ENCODE results near the gene UTS2B. TPM values are rescaled to one million over a fixed set of nuclear protein-coding genes. Genes with fewer than 3 reads are reported as not detected.

The UTS2B gene
- total and polyA plus RNA-seq, 4 donors, result 1.5 to 18.5 (median 7.3) TPM

GRCh38 chr3:191356631-191357439, 26.5 kb upstream of the UTS2B start:
- Histone ChIP-seq H3K9me3 (ENCODE audit: control insufficient read depth, insufficient read depth, low read length) (no peaks in the 10 kb centered on the region), H3K4me3 (ENCODE audit: low read depth, low read length) (no peak overlapping the region), H3K36me3 (ENCODE audit: control insufficient read depth, insufficient read depth, low read length) (no peaks in the 10 kb centered on the region), H3K4me1 (ENCODE audit: control insufficient read depth, insufficient read depth, low read length) (no peaks in the 10 kb centered on the region), H3K27ac (ENCODE audit: low read depth, low read length) (no peak overlapping the region), H3K27me3 (ENCODE audit: control insufficient read depth, insufficient read depth, low read length) (no peaks in the 10 kb centered on the region)
- 60% methylated on average over 1 of the region's 5 CpGs for WGBS (ENCODE audit: insufficient coverage)
- peak in 1 of 6 donors; percentile 56 for DNase-seq (ENCODE audit: low read depth in 4 of 6, low spot score in 6 of 6)

GRCh38 chr3:191355406-191355805, 25.1 kb upstream of the UTS2B start:
- H3K27me3 ChIP-seq (ENCODE audit: control insufficient read depth, insufficient read depth, low read length), result no peaks in the 10 kb centered on the region
- no peaks in the 10 kb centered on the region for H3K9me3 ChIP-seq (ENCODE audit: control insufficient read depth, insufficient read depth, low read length)
- H3K4me3 ChIP-seq (ENCODE audit: low read depth, low read length), result no peak overlapping the region
- no peak overlapping the region for H3K27ac ChIP-seq (ENCODE audit: low read depth, low read length)
- H3K36me3 ChIP-seq (ENCODE audit: control insufficient read depth, insufficient read depth, low read length), result no peaks in the 10 kb centered on the region
- no peaks in the 10 kb centered on the region for H3K4me1 ChIP-seq (ENCODE audit: control insufficient read depth, insufficient read depth, low read length)
- no peak for DNase-seq (ENCODE audit: low read depth in 4 of 6, low spot score in 6 of 6)
- WGBS (ENCODE audit: insufficient coverage), result no CpG with 5 or more reads among the region's 4 CpGs

GRCh38 chr3:191353022-191353777, 22.9 kb upstream of the UTS2B start:
- Histone ChIP-seq H3K27me3 (ENCODE audit: control insufficient read depth, insufficient read depth, low read length) (no peaks in the 10 kb centered on the region), H3K27ac (ENCODE audit: low read depth, low read length) (peak overlapping the region; percentile 2), H3K4me3 (ENCODE audit: low read depth, low read length) (no peak overlapping the region), H3K36me3 (ENCODE audit: control insufficient read depth, insufficient read depth, low read length) (no peaks in the 10 kb centered on the region), H3K4me1 (ENCODE audit: control insufficient read depth, insufficient read depth, low read length) (no peaks in the 10 kb centered on the region), H3K9me3 (ENCODE audit: control insufficient read depth, insufficient read depth, low read length) (no peaks in the 10 kb centered on the region)
- peak in 1 of 6 donors; percentile 22 for DNase-seq (ENCODE audit: low read depth in 4 of 6, low spot score in 6 of 6)
- 54% methylated on average over 6 of the region's 7 CpGs for WGBS (ENCODE audit: insufficient coverage)

- WGBS (ENCODE audit: insufficient coverage), result no CpG with 5 or more reads among the region's 1 CpG
- H3K4me1 ChIP-seq (ENCODE audit: control insufficient read depth, insufficient read depth, low read length), result no peaks in the 10 kb centered on the region
- H3K9me3 ChIP-seq (ENCODE audit: control insufficient read depth, insufficient read depth, low read length), result no peaks in the 10 kb centered on the region
- DNase-seq (ENCODE audit: low read depth in 4 of 6, low spot score in 6 of 6), result no peak
- no peaks in the 10 kb centered on the region for H3K27me3 ChIP-seq (ENCODE audit: control insufficient read depth, insufficient read depth, low read length)
- no peak overlapping the region for H3K4me3 ChIP-seq (ENCODE audit: low read depth, low read length)
- H3K36me3 ChIP-seq (ENCODE audit: control insufficient read depth, insufficient read depth, low read length), result no peaks in the 10 kb centered on the region
- no peak overlapping the region for H3K27ac ChIP-seq (ENCODE audit: low read depth, low read length)
Measured at GRCh38 chr3:191352014-191352413, 21.7 kb upstream of the UTS2B start.

GRCh38 chr3:191350396-191351090, 20.2 kb upstream of the UTS2B start:
- WGBS (ENCODE audit: insufficient coverage), result 60% methylated on average over 4 of the region's 5 CpGs
- Histone ChIP-seq H3K4me3 (ENCODE audit: low read depth, low read length) (no peak overlapping the region), H3K9me3 (ENCODE audit: control insufficient read depth, insufficient read depth, low read length) (no peaks in the 10 kb centered on the region), H3K4me1 (ENCODE audit: control insufficient read depth, insufficient read depth, low read length) (no peaks in the 10 kb centered on the region), H3K27ac (ENCODE audit: low read depth, low read length) (no peak overlapping the region), H3K27me3 (ENCODE audit: control insufficient read depth, insufficient read depth, low read length) (no peaks in the 10 kb centered on the region), H3K36me3 (ENCODE audit: control insufficient read depth, insufficient read depth, low read length) (no peaks in the 10 kb centered on the region)
- DNase-seq (ENCODE audit: low read depth in 4 of 6, low spot score in 6 of 6), result no peak

- no peak for DNase-seq (ENCODE audit: low read depth in 4 of 6, low spot score in 6 of 6)
- H3K4me3 ChIP-seq (ENCODE audit: low read depth, low read length), result no peak overlapping the region
- no peaks in the 10 kb centered on the region for H3K9me3 ChIP-seq (ENCODE audit: control insufficient read depth, insufficient read depth, low read length)
- H3K36me3 ChIP-seq (ENCODE audit: control insufficient read depth, insufficient read depth, low read length), result no peaks in the 10 kb centered on the region
- no peaks in the 10 kb centered on the region for H3K27me3 ChIP-seq (ENCODE audit: control insufficient read depth, insufficient read depth, low read length)
- no peaks in the 10 kb centered on the region for H3K4me1 ChIP-seq (ENCODE audit: control insufficient read depth, insufficient read depth, low read length)
- WGBS (ENCODE audit: insufficient coverage), result no CpG with 5 or more reads among the region's 1 CpG
- no peak overlapping the region for H3K27ac ChIP-seq (ENCODE audit: low read depth, low read length)
Measured at GRCh38 chr3:191348098-191348497, 17.8 kb upstream of the UTS2B start.

GRCh38 chr3:191347228-191347627, 16.9 kb upstream of the UTS2B start:
- H3K4me3 ChIP-seq (ENCODE audit: low read depth, low read length), result no peak overlapping the region
- H3K27ac ChIP-seq (ENCODE audit: low read depth, low read length), result no peak overlapping the region
- no peaks in the 10 kb centered on the region for H3K36me3 ChIP-seq (ENCODE audit: control insufficient read depth, insufficient read depth, low read length)
- H3K9me3 ChIP-seq (ENCODE audit: control insufficient read depth, insufficient read depth, low read length), result no peaks in the 10 kb centered on the region
- no peaks in the 10 kb centered on the region for H3K4me1 ChIP-seq (ENCODE audit: control insufficient read depth, insufficient read depth, low read length)
- no peak for DNase-seq (ENCODE audit: low read depth in 4 of 6, low spot score in 6 of 6)
- 53% methylated on average over 2 of the region's 3 CpGs for WGBS (ENCODE audit: insufficient coverage)
- H3K27me3 ChIP-seq (ENCODE audit: control insufficient read depth, insufficient read depth, low read length), result no peaks in the 10 kb centered on the region

GRCh38 chr3:191345334-191345733, 15.0 kb upstream of the UTS2B start:
- H3K36me3 ChIP-seq (ENCODE audit: control insufficient read depth, insufficient read depth, low read length), result no peaks in the 10 kb centered on the region
- DNase-seq (ENCODE audit: low read depth in 4 of 6, low spot score in 6 of 6), result no peak
- no peak overlapping the region for H3K4me3 ChIP-seq (ENCODE audit: low read depth, low read length)
- no CpG with 5 or more reads among the region's 5 CpGs for WGBS (ENCODE audit: insufficient coverage)
- no peaks in the 10 kb centered on the region for H3K4me1 ChIP-seq (ENCODE audit: control insufficient read depth, insufficient read depth, low read length)
- no peak overlapping the region for H3K27ac ChIP-seq (ENCODE audit: low read depth, low read length)
- no peaks in the 10 kb centered on the region for H3K9me3 ChIP-seq (ENCODE audit: control insufficient read depth, insufficient read depth, low read length)
- H3K27me3 ChIP-seq (ENCODE audit: control insufficient read depth, insufficient read depth, low read length), result no peaks in the 10 kb centered on the region

GRCh38 chr3:191343913-191344312, 13.6 kb upstream of the UTS2B start:
- H3K4me3 ChIP-seq (ENCODE audit: low read depth, low read length), result no peak overlapping the region
- WGBS (ENCODE audit: insufficient coverage), result no CpG with 5 or more reads among the region's 5 CpGs
- DNase-seq (ENCODE audit: low read depth in 4 of 6, low spot score in 6 of 6), result no peak
- no peaks in the 10 kb centered on the region for H3K9me3 ChIP-seq (ENCODE audit: control insufficient read depth, insufficient read depth, low read length)
- no peaks in the 10 kb centered on the region for H3K27me3 ChIP-seq (ENCODE audit: control insufficient read depth, insufficient read depth, low read length)
- H3K4me1 ChIP-seq (ENCODE audit: control insufficient read depth, insufficient read depth, low read length), result no peaks in the 10 kb centered on the region
- no peaks in the 10 kb centered on the region for H3K36me3 ChIP-seq (ENCODE audit: control insufficient read depth, insufficient read depth, low read length)
- H3K27ac ChIP-seq (ENCODE audit: low read depth, low read length), result no peak overlapping the region

Measured in spinal cord (tissue), 10 donors.